Upper lobe of right lung (tissue), 1 donor: ENCODE data around the gene CDK14. TPM values are rescaled to one million over a fixed set of nuclear protein-coding genes. Genes with fewer than 3 reads are reported as not detected.
A peak's percentile ranks its signal among the peaks of the same experiment; 100 is the strongest.

Experiments used
- ATAC-seq: fragments of 200-7000 bp; cut with Tn5 transposase; one replicate; pipeline ENCODE4 v1.9.1; 2020; ENCODE audit warnings: mild to moderate bottlenecking, moderate library complexity
- DNase-seq: peaks from one replicate; pipeline ENCODE4 v3.0.0-alpha.2; 2020
- H3K27ac ChIP-seq: fragments of 200-600 bp; one replicate; pipeline ENCODE4 v1.8.0; 2022
- H3K27me3 ChIP-seq: fragments of 200-600 bp; one replicate; pipeline ENCODE4 v1.8.0; 2022; ENCODE audit warnings: mild to moderate bottlenecking
- H3K36me3 ChIP-seq: fragments of 200-600 bp; one replicate; pipeline ENCODE4 v1.8.0; 2022
- H3K4me1 ChIP-seq: fragments of 200-600 bp; one replicate; pipeline ENCODE4 v1.8.0; 2022
- H3K4me3 ChIP-seq: fragments of 200-600 bp; one replicate; pipeline ENCODE4 v1.8.0; 2022; ENCODE audit warnings: mild to moderate bottlenecking
- H3K9me3 ChIP-seq: fragments of 200-600 bp; one replicate; pipeline ENCODE4 v1.8.0; 2022
- CTCF ChIP-seq: fragments of 200-600 bp; IDR thresholded peaks from one replicate; pipeline ENCODE4 v1.8.0; 2022; ENCODE audit warnings: antibody characterized with exemption
- intact Hi-C: fragments of 100-400 bp; cut with DNase I; formaldehyde crosslinking; loops from one replicate; pipeline ENCODE4 v1.11.0; 2022
- total RNA-seq: library from RNA; stranded (reverse); fragmentation: NEBNext Ultra II Directional; extraction: Animal tissue kit (Norgen Biotek cat#: 25700); gene quantifications from one replicate; pipeline ENCODE4 v1.2.1, GENCODE V29; 2021
- donor health status: DM: no; HTN: yes; CAD: no; lungs with severe emphysema.

The CDK14 gene
- total RNA-seq, 1 donor from 2014 or later: 47.2 TPM

GRCh38 chr7:91088691-91089090 lies 492.6 kb downstream of the CDK14 start:
- H3K4me1 ChIP-seq: no peaks in the 10 kb centered on the region
- ATAC-seq (no peak), DNase-seq (no peak)
- TF ChIP-seq CTCF: no peak
- H3K4me3 ChIP-seq: no peak overlapping the region
- no peaks in the 10 kb centered on the region for H3K36me3 ChIP-seq
- H3K27ac ChIP-seq: no peak overlapping the region
- no peaks in the 10 kb centered on the region for H3K27me3 ChIP-seq
- intact Hi-C loops: no loop called here
- H3K9me3 ChIP-seq: no peaks in the 10 kb centered on the region

DNA sequence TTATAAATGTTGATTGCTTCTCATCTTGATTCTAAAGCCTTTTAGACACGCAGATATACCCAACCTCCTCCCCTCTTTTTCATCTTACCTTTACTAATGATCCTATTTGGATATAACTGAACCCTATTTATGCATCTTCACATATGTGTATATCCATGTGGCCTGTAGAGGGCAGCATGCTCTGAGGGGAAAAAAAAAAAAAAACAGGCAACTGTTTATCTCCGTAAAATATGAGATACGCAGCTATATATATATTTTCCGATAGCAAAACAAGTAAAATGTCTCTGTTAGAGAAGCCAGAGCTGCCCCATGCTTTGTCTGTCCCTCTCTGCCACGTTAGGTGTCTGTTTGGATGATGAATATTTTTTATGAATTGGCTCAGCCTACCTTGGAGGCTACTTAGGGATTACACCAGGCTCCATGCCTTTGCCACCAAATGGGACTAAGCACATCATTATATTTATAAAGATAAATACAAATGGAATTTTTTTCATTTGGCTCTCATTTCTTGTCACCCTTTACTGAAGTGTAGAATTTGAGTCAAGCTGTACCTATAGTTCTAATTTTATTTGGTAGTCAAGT lies 493.4 kb downstream of the CDK14 start:
- DNase-seq (no peak), ATAC-seq (peak; percentile 83)
- peak; percentile 83 for TF ChIP-seq CTCF
- Histone ChIP-seq H3K4me1 (no peaks in the 10 kb centered on the region), H3K9me3 (no peaks in the 10 kb centered on the region), H3K27me3 (no peaks in the 10 kb centered on the region), H3K36me3 (no peaks in the 10 kb centered on the region), H3K27ac (no peak overlapping the region), H3K4me3 (peak overlapping the region; percentile 25)
- intact Hi-C loops: no loop called here

- H3K27me3 ChIP-seq: no peaks in the 10 kb centered on the region
- H3K36me3 ChIP-seq: no peaks in the 10 kb centered on the region
- intact Hi-C loops: no loop called here
- TF ChIP-seq CTCF: no peak
- no peak overlapping the region for H3K27ac ChIP-seq
- H3K4me1 ChIP-seq: no peaks in the 10 kb centered on the region
- no peak for ATAC-seq
- H3K9me3 ChIP-seq: no peaks in the 10 kb centered on the region
- no peak overlapping the region for H3K4me3 ChIP-seq
- DNase-seq: no peak
Measured at GRCh38 chr7:91090684-91091083, 494.6 kb downstream of the CDK14 start.

DNA sequence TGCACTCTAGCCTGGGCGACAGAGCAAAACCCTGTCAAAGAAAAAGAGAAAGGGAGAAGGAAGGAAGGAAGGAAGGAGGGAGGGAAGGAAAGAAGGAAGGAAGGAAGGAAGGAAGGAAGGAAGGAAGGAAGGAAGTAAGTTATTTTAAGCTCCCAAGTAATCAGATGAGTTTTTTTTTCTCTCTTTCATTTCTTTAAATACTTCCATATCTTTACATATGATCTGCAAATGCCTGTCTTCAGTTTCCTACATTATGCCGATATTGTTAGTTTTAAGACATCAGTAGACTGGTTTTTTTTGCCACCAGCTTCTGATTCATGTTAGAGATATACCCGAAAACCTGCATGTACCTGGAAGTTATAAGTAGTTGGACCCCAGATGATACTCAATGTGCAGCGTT lies 495.5 kb downstream of the CDK14 start:
- Histone ChIP-seq H3K27ac (no peak overlapping the region), H3K27me3 (no peaks in the 10 kb centered on the region), H3K4me3 (no peak overlapping the region), H3K4me1 (no peaks in the 10 kb centered on the region), H3K36me3 (no peaks in the 10 kb centered on the region), H3K9me3 (no peaks in the 10 kb centered on the region)
- intact Hi-C loops: no loop called here
- DNase-seq (no peak), ATAC-seq (no peak)
- no peak for TF ChIP-seq CTCF

DNA sequence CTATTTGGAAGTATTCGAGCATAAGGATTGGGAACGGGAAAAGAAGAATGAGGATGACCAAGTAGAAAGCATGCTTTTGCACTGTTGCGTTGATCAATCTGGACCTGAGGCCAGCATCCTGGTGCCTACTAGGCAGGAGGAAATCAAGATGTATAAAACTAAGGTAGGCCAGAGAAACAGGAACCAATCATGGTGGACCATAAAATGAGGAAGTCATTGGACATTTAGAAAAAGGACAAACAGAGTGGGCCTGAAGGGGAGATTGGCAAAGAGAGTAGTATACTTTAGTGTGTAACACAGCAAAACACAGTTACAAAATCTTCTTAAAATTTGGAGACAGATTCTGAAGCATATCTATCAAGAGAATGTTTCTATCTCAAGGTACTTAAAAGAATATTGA lies 497.1 kb downstream of the CDK14 start:
- TF ChIP-seq CTCF: no peak
- Histone ChIP-seq H3K27me3 (no peaks in the 10 kb centered on the region), H3K4me1 (no peaks in the 10 kb centered on the region), H3K27ac (no peak overlapping the region), H3K4me3 (no peak overlapping the region), H3K9me3 (no peaks in the 10 kb centered on the region), H3K36me3 (no peaks in the 10 kb centered on the region)
- intact Hi-C loops: no loop called here
- DNase-seq: no peak
- no peak for ATAC-seq

GRCh38 chr7:91098566-91098965 lies 502.4 kb downstream of the CDK14 start:
- Histone ChIP-seq H3K36me3 (no peaks in the 10 kb centered on the region), H3K9me3 (no peaks in the 10 kb centered on the region), H3K4me1 (no peaks in the 10 kb centered on the region), H3K27ac (no peak overlapping the region), H3K27me3 (no peaks in the 10 kb centered on the region), H3K4me3 (no peak overlapping the region)
- TF ChIP-seq CTCF: no peak
- intact Hi-C loops: no loop called here
- no peak for DNase-seq
- ATAC-seq: no peak
